GM12873 (cell line): ENCODE results near the gene ATP13A2.

Experiments
- TF ChIP-seq, protein P1 (sequence below): IDR thresholded peaks from 2 replicates; pipeline ENCODE4 v1.5.1; 2012; ENCODE audit warnings: low read depth, mild to moderate bottlenecking, moderate library complexity, low read length, control low read depth; ENCODE audit not compliant: insufficient read depth; ENCODE audit errors: missing control alignments

Gene ATP13A2

DNA sequence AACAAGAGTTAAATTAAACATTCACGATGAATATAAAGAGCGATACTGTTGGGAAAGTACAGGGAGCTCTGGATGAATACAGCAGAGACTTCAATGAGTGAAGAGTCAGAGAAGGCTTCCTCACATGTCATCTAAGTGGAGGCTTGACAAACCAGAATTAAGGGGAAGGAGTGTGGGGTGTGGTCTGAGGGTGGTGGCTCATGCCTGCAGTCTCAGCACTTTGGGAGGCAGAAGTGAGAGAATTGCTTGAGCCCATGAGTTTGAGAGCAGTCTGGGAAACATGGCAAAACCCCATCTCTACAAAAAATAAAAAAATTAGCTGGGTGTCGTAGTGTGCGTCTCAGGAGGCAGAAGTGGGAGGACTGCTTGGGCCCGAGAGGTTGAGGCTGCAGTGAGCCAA is 33.4 kb upstream of the ATP13A2 start:
- TF ChIP-seq, protein P1, sequence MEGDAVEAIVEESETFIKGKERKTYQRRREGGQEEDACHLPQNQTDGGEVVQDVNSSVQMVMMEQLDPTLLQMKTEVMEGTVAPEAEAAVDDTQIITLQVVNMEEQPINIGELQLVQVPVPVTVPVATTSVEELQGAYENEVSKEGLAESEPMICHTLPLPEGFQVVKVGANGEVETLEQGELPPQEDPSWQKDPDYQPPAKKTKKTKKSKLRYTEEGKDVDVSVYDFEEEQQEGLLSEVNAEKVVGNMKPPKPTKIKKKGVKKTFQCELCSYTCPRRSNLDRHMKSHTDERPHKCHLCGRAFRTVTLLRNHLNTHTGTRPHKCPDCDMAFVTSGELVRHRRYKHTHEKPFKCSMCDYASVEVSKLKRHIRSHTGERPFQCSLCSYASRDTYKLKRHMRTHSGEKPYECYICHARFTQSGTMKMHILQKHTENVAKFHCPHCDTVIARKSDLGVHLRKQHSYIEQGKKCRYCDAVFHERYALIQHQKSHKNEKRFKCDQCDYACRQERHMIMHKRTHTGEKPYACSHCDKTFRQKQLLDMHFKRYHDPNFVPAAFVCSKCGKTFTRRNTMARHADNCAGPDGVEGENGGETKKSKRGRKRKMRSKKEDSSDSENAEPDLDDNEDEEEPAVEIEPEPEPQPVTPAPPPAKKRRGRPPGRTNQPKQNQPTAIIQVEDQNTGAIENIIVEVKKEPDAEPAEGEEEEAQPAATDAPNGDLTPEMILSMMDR, result no peak

DNA sequence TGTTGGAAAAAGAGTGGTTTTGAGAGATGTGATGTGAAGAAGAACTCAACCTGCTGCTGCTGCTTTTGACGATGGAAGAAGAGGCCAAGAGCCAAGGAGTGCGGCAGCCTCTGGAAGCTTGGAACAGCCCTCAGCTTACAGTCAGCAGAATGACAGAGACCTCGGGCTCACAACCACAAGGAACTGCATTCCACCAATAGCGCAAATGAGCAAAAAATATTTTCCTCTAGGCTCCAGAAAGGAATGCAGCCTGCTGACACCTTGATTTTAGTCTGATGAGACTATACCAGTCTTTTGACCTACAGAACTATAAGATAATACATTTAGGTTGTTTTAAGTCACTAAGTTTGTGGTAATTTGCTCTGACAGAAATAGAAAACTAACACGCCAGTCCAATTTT is 31.9 kb upstream of the ATP13A2 start:
- TF ChIP-seq, protein P1, result no peak

DNA sequence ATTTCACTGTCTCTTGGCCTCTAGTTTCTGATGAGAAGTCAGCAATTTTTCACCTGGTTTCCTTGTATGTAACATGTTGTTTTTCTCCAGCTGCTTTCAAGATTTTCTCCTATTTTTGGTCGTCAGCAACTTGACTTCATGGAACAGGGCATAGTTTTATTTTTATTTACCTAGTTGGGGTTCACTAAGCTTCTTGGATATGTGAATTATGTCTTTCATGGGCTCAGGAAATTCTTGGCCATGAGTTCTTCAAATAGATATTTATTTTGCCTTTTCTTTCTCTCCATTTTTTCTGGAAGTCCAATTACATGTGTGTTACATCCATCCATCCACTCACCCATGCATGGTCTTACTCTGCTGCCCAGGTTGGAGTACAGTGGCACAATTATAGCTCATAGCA is 28.4 kb upstream of the ATP13A2 start:
- TF ChIP-seq, protein P1, result no peak

DNA sequence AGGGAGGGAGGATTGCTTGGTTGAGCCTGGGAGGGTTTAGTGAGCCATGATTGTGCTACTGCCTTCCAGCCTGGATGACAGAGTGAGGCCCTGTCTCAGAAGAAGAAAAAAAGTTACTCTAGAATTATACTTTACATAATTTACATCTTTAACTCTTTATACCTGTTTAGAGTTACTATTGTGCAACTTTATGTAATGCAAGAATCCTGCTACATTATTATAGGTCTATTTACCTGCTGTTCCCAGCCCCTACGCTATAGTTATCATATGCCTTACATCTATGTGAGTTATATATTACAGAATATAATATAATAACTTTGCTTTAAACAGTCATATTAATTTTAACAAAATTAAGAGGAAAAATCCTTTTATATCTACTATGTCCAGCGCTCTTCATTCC is 27.8 kb upstream of the ATP13A2 start:
- TF ChIP-seq, protein P1, result no peak

DNA sequence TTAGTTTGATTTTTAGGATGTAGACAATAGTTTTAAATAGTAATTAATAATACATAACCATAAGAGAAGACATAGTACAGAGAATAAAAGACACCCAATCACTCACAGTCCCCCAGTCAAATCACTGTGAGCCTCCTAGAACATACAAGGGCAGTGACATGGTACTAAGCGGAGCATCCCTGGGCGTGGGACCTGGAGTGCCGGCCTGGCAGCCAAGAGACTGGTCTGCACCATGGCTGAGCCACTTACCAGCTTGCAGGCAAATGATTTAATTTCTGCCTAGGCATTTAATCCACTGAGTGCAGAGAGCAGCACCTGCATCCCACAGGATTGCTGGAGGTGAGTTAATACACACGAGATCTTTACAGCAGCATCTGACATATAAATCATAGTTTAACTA is 21.8 kb upstream of the ATP13A2 start:
- TF ChIP-seq, protein P1, result no peak

DNA sequence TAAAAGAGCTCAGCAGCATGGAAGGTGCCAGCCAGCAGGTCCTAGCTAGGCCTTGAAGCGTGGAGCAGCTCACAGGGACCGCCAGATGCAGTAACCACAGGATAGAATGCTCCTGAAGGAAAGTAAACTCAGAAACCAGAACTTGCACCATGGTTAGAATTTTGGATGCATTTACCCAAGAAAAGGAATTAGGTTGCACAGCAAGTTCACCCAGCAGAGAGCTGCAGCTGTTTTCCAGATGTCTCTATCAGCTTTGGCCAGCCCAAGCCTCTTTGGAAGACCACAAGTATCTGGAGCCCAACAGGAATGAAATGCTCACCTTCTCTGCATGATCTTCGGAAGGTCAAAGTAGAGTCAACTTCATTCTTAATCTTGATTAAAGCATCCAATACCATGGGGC is 21.0 kb upstream of the ATP13A2 start:
- TF ChIP-seq, protein P1, result no peak

DNA sequence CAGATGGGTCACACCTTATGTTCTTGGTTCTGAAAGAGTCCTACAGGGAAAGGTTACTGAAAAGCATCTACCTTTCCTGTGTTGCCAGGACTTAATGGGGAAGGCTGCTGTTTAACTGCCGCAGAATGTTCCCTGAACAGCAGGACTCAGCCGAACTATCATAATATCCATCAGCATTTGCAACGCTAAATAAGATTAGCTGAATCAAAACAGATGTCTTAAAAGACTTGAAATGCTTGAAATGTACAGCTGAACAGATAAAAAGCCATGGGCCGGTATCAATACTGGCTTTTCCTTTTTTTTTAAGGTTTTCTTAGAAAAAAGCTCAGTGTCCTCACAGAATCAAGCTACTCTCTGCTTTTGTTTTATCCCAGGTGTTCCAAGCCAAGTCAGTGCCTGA is 19.7 kb upstream of the ATP13A2 start:
- TF ChIP-seq, protein P1, result no peak
